ENCODE results near the gene FOXN3. TPM values are rescaled to one million over a fixed set of nuclear protein-coding genes. Genes with fewer than 3 reads are reported as not detected.

FOXN3 gene
- total and polyA plus RNA-seq, 10 of the 15 experiments (the other 5 are each of a cell fraction or from before 2014, with no cell fraction given): 4.5 to 68.9 (median 29.7) TPM

DNA sequence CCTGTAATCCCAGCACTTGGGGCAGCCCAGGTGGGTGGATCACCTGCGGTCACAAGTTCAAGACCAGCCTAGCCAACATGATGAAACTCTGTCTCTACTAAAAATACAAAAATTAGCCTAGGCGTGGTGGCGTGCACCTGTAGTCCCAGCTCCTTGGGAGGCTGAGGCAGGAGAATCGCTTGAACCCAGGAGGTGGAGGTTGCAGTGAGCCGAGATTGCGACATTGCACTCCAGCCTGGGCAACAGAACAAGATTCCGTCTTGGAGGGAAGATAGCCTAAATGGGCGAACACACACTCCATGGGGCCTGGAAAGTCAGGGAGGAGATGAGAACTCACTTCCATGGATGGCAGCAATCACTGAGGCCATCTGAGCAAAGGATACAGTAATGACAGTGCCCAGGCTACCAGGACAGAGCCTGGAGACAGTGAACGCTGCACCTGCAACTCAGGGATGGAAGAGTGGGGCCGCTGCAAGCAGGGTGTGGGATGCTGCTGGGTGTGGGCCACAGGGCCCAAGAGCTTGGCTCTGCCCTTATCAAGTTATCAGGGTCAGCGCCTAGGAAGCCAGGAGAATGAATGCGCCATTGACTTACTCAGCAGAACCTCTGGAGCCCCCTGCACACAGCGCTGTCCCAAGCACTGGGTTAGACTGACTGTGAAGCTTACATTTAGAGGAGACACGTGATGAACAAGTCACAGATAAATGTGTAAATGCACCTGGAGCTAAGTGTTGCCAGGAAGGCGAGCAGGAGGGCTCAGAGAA, 28.9 kb downstream of the FOXN3 start:
- Histone ChIP-seq H3K36me3 (ENCODE audit: control insufficient read depth in 2 of 2, insufficient read depth in 2 of 2, low read length in 1 of 2) (peaks cover 4 to 5% of the 10 kb centered on the region in 2 experiments; a peak in 3 of 4 replicates), H3K9ac (ENCODE audit: control insufficient read depth, insufficient read depth, low read length) (no peak overlapping the region), H3K9me3 (replicated peaks; ENCODE audit: control insufficient read depth, insufficient read depth, low read length) (peaks cover 2% of the 10 kb centered on the region; the same call in 2 of the 3 replicates), H4K20me1 (ENCODE audit: control insufficient read depth, insufficient read depth) (no peaks in the 10 kb centered on the region), H3K4me1 (ENCODE audit: control insufficient read depth, insufficient read depth, low read length) (peaks cover 40% of the 10 kb centered on the region), H3K79me2 (ENCODE audit: control insufficient read depth, insufficient read depth, low read length) (peaks cover 68% of the 10 kb centered on the region), H3K4me2 (ENCODE audit: control insufficient read depth, insufficient read depth) (no peak overlapping the region), H2AFZ (ENCODE audit: control insufficient read depth, low read depth, low read length) (no peak overlapping the region), H3K27me3 (replicated peaks in 1 of 2; ENCODE audit: control insufficient read depth in 2 of 2, insufficient read depth in 2 of 2, low read length in 1 of 2) (no peaks in the 10 kb centered on the region), H3K27ac (ENCODE audit: control insufficient read depth, insufficient read depth) (no peak overlapping the region), H3K4me3 (no peak overlapping the region)
- intact Hi-C loops (cut with micrococcal nuclease; ENCODE audit: unreplicated experiment) (no loop called here), in situ Hi-C loops (cut with MboI) (no loop called here)
- BruUV-seq (replicated peaks): no TSS peak
- FAIRE-seq: no peak
- RAD21 ChIA-PET (ENCODE audit: unreplicated experiment): interaction anchor here (1.5 kb wide), 1 partner anchor 27 kb away, joined by 3 read pairs; no protein-coding TSS in a partner anchor
- SMC1A ChIA-PET (ENCODE audit: uncharacterized antibody, unreplicated experiment): interaction anchor here (1.0 to 6.6 kb wide), 5 partner anchors 21 to 115 kb away, joined by 3 to 58 read pairs (median 12); no protein-coding TSS in a partner anchor
- CTCF ChIA-PET: no interaction called here
- WGBS (ENCODE audit: insufficient coverage, insufficient replicate concordance, low lambda C conversion rate, missing lambda C conversion rate): 80% methylated on average over 15 of the region's 15 CpGs
- POLR2A ChIA-PET: interaction anchor here (0.6 kb wide), 1 partner anchor 14 kb away, joined by 5 read pairs; no protein-coding TSS in a partner anchor
- no peak for TF ChIP-seq TBL1XR1 (IDR thresholded peaks at IDR 0.05; ENCODE audit: low read depth, low read length)
- no peak for TF ChIP-seq STAT3 (IDR thresholded peaks at IDR 0.05; ENCODE audit: low read depth, low read length)
- TF ChIP-seq MXI1 (IDR thresholded peaks at IDR 0.05; ENCODE audit: low read depth, low read length): no peak
- TF ChIP-seq IKZF2 (IDR thresholded peaks at IDR 0.05): no peak
- TF ChIP-seq NBN (IDR thresholded peaks at IDR 0.05): no peak
- TF ChIP-seq, protein P1, sequence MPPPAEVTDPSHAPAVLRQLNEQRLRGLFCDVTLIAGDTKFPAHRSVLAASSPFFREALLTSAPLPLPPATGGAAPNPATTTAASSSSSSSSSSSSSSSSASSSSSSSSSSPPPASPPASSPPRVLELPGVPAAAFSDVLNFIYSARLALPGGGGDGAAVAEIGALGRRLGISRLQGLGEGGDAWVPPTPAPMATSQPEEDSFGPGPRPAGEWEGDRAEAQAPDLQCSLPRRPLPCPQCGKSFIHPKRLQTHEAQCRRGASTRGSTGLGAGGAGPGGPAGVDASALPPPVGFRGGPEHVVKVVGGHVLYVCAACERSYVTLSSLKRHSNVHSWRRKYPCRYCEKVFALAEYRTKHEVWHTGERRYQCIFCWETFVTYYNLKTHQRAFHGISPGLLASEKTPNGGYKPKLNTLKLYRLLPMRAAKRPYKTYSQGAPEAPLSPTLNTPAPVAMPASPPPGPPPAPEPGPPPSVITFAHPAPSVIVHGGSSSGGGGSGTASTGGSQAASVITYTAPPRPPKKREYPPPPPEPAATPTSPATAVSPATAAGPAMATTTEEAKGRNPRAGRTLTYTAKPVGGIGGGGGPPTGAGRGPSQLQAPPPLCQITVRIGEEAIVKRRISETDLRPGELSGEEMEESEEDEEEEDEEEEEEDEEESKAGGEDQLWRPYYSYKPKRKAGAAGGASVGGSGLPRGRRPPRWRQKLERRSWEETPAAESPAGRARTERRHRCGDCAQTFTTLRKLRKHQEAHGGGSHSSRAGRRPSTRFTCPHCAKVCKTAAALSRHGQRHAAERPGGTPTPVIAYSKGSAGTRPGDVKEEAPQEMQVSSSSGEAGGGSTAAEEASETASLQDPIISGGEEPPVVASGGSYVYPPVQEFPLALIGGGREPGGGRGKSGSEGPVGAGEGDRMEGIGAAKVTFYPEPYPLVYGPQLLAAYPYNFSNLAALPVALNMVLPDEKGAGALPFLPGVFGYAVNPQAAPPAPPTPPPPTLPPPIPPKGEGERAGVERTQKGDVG (CRISPR knock-in tag; IDR thresholded peaks at IDR 0.05): no peak
- DNase-seq (ENCODE audit: low read depth, low spot score): no peak
- ATAC-seq: no peak
